Esophagus mucosa (tissue), 1 donor: ENCODE results near the gene ZFP36L2. TPM values are rescaled to one million over a fixed set of nuclear protein-coding genes. Genes with fewer than 3 reads are reported as not detected.
"Not testable (repeated sequence)": the region's sequence is repeated elsewhere in the genome, so short reads cannot be mapped to it uniquely, and the experiment has no call there.

Experiments
- ATAC-seq: fragments of 200-7000 bp; cut with Tn5 transposase; one replicate; pipeline ENCODE4 v1.9.1; 2020
- total RNA-seq: library from RNA; stranded (reverse); gene quantifications from one replicate; pipeline ENCODE4 v1.2.4, GENCODE V29; 2023
- donor health status: DM: yes; HTN: yes; CAD: no.

Gene ZFP36L2
- total RNA-seq, 1 donor from 2014 or later = 71.0 TPM

DNA sequence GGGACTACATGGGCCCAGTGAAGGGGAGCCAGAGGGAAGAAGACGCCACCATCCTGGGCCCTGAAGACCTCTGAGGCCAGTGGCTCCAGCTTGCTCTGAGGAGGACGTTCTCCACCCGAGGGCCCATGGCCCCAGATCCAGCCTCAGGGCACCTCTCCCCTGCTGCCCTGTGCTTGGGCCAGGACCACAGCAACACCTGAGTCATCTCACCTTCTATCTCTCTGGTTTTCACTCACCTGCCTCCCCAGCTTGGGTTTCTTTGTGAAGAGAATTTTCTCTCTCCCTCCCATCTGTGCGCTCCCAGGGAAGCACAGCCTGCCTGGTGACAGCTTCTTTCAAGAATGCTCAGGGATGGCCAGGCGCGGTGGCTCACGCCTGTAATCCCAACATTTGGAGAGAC, 19.8 kb downstream of the ZFP36L2 start:
- no peak for ATAC-seq

DNA sequence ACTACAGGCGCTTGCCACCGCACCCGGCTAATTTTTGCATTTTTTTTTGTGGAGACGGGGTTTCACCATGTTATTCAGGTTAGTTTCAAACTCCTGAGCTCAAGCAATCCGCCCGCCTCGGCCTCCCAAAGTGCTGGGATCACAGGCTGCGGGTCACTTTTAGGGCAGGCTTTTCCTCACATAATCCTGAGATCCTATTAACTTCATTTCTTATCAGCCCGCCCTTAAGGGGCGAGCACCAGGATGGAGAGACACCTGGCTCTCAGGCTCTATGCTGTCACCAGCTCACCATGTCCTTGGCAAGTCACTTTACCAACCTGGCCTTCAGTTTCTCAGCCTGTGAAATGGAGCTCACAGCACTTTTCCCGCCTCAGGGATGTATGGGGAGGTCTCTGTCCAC, 23.0 kb downstream of the ZFP36L2 start:
- ATAC-seq = no peak

GRCh38 chr2:43202289-43202688, 24.1 kb downstream of the ZFP36L2 start:
- ATAC-seq = no peak

DNA sequence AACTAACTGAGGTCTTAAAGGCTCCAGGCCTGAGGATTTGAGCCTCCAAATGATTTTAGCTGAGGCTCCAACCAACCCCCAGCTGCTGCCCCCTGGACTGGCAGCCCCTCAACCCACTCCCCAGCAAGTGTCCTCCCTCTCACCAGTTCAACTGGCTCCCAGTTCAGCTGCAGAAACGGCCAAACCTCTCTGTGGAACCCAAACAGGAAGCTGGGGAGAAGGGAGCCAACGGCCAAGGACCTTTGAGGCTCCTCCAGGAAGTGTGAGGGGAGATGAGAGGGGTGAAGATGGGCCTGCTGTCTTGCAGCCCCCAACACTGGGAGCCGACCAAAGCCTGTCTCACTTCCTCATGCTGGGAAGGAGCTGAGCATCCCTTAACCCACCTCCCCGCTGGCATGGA, 24.9 kb downstream of the ZFP36L2 start:
- no peak for ATAC-seq

DNA sequence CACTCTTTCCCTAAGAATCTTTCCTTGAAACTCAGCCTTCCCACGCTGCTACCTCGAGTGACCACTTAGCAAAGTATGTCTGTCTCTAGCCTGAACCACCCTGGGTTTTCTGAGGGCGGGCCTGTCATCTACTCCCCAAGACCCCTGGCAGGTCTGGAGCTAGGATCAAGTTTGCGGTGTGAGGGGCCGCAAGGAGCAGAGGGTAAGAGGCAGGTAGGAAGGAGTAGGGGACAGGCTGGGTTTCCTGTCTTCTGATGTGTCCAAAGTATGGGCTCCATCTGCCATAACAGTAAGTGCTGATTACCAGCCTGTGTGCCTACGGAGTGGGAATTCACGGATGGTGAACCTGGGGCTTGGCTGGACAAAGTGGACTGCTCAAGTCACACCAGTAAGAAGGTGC, 25.4 kb downstream of the ZFP36L2 start:
- no peak for ATAC-seq

DNA sequence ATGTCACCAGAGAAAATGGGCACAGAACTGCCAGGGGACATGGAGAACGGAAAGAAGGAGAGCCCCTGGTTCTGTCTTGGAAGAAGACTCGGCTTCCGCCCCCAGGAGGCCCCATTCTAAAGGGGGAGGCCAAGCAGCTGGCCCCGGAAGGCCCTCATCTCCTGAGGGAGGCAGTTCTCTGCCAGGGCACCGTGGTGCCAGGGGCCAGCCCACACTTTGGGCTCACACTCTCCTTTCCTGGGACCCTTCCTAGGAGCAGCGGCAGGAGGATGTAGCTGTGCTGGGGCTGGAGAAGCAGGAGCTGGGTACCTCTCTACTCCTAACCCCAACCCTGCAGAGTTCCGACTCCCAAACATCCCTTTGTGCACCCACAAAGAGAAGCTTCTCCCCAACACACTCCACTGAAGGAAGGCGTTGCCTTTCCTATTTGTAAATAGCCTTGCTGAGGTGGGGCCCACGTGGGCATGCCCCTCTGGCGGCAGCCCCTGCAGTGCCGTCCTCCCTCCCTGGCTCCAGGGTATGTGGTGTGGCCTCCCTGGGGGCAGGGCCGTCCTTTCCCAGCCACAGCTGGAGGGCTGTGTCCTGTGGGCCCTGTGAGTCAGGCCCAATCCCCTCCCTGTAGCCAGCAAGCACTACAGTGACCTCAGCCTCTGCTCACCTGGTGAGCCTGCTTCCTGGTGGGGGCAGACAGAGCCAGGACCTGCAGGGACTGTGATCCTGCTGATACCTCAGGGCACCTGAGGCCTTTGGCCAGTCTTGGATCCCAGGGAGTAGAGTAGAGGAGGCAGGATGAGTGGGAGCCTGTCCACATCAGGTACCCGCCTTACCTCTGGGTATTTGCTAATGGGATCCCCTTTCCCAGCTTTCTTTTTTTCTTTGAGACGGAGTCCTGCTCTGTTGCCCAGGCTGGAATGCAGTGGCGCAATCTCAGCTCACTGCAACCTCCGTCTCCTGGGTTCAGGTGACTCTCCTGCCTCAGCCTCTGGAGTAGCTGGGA, 26.6 kb downstream of the ZFP36L2 start:
- peak; percentile 84 for ATAC-seq

GRCh38 chr2:43198263-43198662, 28.1 kb downstream of the ZFP36L2 start:
- no peak for ATAC-seq

- ATAC-seq = no peak
Measured at GRCh38 chr2:43197588-43197896, 28.9 kb downstream of the ZFP36L2 start.

DNA sequence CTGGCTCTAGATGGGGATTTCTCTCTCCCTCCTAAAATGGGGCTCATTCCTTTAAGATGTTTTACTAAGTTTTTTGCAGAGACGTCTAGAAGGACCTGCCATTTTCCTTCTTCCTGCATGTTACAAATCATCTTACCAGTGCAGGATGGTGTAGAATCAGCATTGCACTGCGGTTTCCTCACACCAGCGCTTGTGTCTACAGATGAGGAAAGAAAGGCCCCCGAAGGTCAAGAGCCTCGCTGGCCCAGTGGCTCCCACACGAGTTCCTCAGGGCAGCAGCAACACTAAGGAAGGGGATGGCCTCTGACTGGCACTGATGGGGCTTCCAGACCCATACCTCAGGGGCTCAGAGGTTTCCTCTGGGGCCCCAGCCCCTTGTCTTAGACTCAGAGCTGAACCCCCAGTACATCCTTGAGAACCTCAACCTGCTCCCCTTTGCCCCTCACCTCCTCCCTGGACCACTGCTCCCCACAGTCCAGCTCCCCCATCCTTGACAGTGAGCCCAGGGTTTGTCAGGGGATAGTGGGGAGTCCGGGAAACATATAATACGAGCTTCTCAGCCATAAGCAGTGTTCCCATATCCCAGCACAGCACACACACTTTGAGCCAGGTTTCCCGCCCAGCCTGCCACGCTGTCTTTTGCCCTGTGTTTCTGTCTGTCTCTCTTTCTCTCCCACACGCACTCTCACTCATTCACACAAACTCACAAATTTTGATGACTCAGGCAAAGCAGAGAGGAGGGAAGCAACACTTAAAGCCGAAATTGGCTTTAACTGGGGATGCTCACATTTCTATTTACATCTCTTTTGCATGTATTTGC, 29.4 kb downstream of the ZFP36L2 start:
- no peak for ATAC-seq

- ATAC-seq = peak; percentile 15
Measured at GRCh38 chr2:43194121-43194869, 32.1 kb downstream of the ZFP36L2 start.

DNA sequence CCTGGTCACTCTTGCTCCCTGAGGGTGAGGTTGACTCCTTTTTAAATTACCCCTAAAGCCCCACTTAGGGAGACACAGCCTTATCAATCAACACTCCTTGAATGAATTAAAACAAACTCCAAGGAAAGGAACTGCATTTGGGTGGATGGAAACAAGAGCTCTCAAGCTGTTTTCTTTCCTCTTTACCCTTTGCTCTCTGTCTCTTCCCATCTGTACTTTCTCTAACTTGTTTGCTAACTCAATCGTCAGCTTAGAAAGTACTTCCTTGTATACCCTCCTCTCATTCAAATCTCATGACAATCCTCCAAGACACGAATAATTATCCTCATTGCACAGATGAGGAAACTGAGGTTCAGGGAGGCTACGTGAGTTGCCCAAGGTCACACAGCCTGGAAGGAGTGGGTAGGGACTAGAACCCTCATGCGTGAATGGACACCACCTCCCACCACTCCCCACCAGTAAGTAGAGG, 32.7 kb downstream of the ZFP36L2 start:
- no peak for ATAC-seq

DNA sequence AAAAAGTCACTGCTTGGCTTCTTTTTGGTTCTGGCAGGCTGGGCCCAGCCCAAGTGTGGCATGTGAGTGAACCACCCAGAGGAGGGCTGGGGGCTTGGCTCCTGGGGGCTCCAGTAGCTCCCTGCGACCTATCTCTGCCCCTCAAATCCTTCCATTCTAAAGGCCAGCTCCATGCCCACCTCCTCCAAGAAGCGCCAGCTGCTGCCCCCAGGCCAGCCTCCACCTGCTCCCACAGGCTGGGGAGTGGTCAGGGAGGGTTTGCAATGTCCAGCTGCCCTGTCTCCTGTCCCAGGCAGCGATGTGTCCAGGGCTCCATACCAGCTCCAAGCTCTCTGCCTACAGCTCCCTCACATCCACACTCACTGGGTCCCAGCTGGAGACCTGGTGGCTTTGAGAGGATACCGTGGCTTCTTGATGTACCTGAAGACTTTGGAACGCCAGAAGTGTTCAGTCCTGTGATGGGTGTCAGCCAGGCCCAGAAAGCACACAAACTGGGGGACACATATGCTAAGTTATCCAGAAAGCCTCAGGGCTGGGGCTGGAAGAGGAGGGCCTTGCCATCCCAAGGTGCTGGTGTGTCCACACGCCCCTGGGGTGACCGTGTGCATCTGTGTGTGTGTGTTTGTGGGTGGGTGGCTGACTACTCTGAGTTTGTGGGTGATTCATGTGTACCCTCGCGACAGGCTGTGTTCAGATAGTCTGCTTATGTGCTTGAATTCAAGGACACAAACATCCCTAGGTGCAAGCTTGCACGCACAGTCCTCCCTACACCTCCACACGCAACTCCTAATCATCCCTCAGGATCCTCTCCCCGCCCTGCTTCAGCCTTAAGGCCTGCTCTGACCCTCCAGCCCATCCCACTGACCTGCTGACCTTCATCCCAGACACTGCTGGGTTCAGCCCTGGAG, 33.4 kb downstream of the ZFP36L2 start:
- no peak for ATAC-seq

GRCh38 chr2:43191947-43192516, 34.4 kb downstream of the ZFP36L2 start:
- ATAC-seq = no peak

- ATAC-seq = no peak
Measured at GRCh38 chr2:43190311-43191052, 35.9 kb downstream of the ZFP36L2 start.

DNA sequence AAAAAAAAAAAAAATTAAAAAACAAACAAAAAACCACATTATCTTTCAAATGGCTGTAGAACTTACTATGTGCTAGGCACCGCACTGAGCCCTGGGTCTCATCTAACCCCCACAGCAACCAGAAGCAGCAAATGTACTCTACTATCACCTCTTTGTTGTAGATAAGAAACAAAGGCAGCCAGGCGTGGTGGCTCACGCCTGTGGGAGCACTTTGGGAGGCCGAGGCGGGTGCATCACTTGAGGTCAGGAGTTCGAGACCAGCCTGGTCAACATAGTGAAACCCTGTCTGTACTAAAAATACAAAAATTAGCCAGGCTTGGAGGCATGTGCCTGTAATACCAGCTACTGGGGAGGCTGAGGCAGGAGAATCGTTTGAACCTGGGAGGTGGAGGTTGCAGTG, 36.5 kb downstream of the ZFP36L2 start:
- ATAC-seq = not testable (repeated sequence)

DNA sequence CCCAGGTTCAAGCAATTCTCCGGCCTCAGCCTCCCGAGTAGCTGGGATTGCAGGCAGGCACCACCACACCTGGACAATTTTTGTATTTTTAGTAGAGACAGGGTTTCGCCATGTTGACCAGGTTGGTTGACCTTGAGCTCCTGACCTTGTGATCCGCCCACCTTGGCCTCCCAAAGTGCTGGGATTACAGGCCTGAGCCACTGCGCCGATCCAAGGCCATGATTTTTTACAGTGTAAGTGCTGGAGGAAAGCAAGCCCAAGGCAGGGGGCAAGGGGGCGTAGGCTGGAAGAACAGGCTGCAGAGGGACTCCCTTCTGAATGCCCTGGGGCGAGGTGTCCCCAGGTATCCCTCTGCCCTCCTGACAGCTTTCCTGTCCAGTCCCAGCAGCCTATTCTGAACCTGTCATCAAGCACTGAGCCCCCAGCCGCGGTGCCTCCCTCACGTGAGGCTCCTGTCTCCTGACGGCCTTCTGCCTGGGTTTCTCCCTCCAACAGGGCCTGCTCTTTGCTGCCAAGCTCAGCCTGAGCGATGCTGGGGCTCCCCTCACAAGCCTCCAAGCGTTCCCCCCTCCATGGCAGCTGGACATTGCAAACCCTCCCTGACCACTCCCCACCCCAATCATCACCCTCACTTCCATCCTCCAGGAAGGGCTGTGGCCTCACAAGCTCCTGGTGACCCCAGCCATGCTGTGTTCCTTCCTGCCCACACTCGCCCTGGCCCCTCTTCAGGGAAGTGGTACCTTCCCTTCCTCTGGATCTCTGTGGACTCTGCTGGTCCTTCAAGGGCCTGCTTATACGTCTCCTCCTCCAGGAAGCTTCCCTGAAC, 37.6 kb downstream of the ZFP36L2 start:
- ATAC-seq = no peak

- no peak for ATAC-seq
Measured at GRCh38 chr2:43186679-43187374, 39.6 kb downstream of the ZFP36L2 start.

DNA sequence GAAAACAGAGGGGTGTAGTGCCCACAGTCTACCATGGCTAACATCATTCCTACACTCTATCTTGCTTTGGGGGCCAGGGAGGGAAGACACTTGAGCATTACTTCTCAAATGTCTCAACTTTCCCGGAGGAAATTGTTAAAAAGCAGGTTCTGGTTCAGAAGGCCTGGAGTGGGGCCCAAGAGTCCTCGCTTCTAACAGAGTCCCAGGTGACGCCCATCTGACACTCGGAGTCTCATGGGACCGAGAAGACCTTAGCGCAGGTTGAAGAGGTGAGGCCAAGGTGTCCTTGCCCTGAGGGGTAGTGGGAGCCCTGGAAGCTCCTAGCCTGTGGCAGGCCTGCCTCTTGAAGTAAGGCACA, 40.1 kb downstream of the ZFP36L2 start:
- no peak for ATAC-seq

DNA sequence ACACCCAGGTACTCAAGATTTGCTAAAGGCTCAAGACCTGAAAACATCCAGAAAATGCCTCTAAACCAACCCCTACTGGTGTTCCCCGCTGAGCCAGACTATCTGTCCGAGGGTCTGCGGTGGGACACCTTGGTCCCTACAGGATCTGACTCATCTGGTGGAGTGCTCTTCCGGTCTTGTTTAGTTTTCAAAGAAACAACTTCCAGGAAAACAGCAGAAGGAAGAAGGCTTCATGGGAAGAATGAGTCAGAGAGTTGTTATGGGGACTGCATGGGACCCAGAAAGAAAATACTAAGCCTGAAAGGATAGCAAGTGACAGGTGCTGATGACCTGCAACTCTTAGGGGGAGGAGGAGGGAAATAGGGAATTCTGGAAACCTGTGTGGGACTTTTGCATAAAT, 41.3 kb downstream of the ZFP36L2 start:
- no peak for ATAC-seq
